ENCODE measurements around the gene SPRED2. TPM values are rescaled to one million over a fixed set of nuclear protein-coding genes. Genes with fewer than 3 reads are reported as not detected.
"Not testable (repeated sequence)": the region's sequence is repeated elsewhere in the genome, so short reads cannot be mapped to it uniquely, and the experiment has no call there.

The SPRED2 gene
- total RNA-seq, 4 donors from 2014 or later = 8.1 to 15.1 (median 9.1) TPM

DNA sequence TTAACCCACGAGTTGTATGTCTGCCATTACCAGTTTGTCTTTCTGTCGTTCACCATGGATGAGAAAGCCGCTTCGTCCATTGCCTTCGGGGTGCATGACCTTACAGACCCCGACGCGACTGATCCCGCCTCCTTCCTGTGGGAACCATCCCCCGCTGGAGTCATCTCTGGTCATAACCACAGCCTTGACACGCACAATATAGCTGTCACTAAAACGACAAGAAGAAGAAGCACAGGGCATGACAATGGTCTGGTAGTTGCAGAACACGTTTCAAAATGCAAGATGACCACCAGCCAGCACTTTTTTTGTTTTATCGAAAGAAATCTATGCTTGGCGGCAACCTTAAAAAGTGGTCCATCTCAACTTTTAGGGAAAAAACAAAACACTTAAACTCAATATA, 87.7 kb downstream of the SPRED2 start:
- intact Hi-C loops (cut with DNase I) = no loop called here
- H3K27me3 ChIP-seq = no peaks in the 10 kb centered on the region
- TF ChIP-seq POLR2A (IDR thresholded peaks at IDR 0.05) = no peak
- no peak for DNase-seq
- peaks cover 1 to 21% (median 3%) of the 10 kb centered on the region in 3 donors for H3K4me1 ChIP-seq
- WGBS, 2 donors = 76 to 84% methylated on average over 15 of the region's 15 CpGs
- no peak overlapping the region for H3K4me3 ChIP-seq
- no peaks in the 10 kb centered on the region for H3K36me3 ChIP-seq
- no peak overlapping the region for H3K27ac ChIP-seq
- no peaks in the 10 kb centered on the region for H3K9me3 ChIP-seq

DNA sequence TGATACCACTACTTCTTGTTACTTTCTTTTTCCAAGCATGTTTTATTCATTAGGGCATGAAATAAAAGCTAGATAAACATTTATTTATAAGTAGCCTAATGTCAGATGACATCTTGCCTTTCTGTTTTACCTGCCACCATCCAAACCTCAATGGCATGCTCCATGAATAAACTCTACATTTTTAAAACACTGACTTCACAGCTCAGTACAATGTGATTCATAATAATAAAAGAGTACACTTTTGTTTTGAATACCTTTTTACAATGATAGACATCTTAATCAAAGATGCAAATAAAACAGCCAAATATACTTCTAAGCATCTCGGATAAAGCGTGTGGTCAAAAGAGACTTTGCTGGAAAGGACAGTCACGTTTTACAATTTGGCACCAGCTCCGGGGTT, 88.2 kb downstream of the SPRED2 start:
- no peak for TF ChIP-seq POLR2A (IDR thresholded peaks at IDR 0.05)
- TF ChIP-seq, protein P1, sequence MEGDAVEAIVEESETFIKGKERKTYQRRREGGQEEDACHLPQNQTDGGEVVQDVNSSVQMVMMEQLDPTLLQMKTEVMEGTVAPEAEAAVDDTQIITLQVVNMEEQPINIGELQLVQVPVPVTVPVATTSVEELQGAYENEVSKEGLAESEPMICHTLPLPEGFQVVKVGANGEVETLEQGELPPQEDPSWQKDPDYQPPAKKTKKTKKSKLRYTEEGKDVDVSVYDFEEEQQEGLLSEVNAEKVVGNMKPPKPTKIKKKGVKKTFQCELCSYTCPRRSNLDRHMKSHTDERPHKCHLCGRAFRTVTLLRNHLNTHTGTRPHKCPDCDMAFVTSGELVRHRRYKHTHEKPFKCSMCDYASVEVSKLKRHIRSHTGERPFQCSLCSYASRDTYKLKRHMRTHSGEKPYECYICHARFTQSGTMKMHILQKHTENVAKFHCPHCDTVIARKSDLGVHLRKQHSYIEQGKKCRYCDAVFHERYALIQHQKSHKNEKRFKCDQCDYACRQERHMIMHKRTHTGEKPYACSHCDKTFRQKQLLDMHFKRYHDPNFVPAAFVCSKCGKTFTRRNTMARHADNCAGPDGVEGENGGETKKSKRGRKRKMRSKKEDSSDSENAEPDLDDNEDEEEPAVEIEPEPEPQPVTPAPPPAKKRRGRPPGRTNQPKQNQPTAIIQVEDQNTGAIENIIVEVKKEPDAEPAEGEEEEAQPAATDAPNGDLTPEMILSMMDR (IDR thresholded peaks at IDR 0.05) = no peak
- 80 to 90% methylated on average over 4 of the region's 4 CpGs for WGBS, 2 donors
- intact Hi-C loops (cut with DNase I) = no loop called here

DNA sequence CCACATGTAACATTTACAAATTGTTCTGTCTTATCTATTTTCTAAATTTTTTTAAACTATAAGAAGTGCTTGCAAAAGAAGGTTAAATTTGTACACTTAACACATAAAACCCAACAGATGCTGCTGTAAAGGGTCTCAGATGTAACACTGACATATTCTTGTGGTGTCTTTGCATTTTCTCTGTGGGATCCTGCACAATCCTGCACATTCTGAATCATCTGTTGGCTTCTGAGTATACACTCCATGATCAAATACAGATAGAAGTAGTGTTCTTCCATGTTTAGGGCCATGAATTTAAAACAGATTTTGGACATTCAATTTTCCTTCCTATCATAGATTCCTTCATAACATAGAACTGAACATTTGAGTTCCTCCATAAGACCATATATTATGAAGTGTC, 89.0 kb downstream of the SPRED2 start:
- no peak overlapping the region for H3K4me3 ChIP-seq
- H3K27ac ChIP-seq = no peak overlapping the region
- peaks cover 0 to 12% (median 0%) of the 10 kb centered on the region in 3 donors for H3K4me1 ChIP-seq
- TF ChIP-seq, protein P1 (IDR thresholded peaks at IDR 0.05) = no peak
- TF ChIP-seq POLR2A (IDR thresholded peaks at IDR 0.05) = no peak
- no peaks in the 10 kb centered on the region for H3K9me3 ChIP-seq
- no peaks in the 10 kb centered on the region for H3K36me3 ChIP-seq
- intact Hi-C loops (cut with DNase I) = no loop called here
- H3K27me3 ChIP-seq = no peaks in the 10 kb centered on the region
- no peak for DNase-seq

More for the DNA sequence above, 88.2 kb downstream of the SPRED2 start:
- Histone ChIP-seq H3K4me1 (peaks cover 0 to 16% (median 0%) of the 10 kb centered on the region in 3 donors), H3K4me3 (no peak overlapping the region), H3K36me3 (no peaks in the 10 kb centered on the region), H3K9me3 (no peaks in the 10 kb centered on the region), H3K27ac (no peak overlapping the region), H3K27me3 (no peaks in the 10 kb centered on the region)
- DNase-seq = no peak

DNA sequence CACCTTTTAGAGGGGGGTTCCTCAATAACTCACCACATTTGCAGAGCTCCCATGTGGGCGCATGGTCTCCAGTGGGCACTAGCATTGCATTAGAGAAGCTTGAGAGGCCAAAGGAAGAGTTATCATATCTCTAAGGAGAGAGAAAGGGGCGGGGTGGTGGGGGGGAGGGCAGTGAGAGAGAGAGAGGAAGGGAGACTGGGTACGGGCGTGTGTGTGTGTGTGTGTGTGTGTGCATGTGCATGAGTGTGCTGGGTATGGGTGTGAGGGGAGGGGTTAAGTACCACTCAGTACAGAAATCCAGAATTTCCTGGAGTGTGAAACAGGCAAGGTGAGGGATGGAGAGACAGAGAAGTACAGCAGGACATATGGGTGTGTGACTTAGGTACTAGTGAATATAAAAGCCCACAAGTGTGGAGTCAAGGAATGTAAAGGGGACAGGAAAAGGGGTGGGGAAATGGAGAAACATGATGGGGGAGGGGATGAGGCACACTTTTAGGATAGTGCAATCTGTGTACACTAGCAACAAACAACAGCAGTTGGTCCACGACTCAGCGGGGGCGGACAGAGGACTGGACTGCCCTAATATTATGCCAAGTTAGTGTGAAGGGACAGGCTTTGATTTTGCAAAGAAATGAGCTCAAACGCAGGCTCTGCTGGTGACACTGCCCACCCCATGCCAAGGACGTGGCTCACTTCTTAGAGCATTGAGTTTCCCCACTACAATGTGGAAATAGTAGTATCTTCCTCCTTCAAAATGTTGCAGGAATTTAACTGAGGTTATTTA, 91.3 kb downstream of the SPRED2 start:
- no peak for TF ChIP-seq POLR2A (IDR thresholded peaks at IDR 0.05)
- TF ChIP-seq, protein P1 (IDR thresholded peaks at IDR 0.05) = no peak
- H3K9me3 ChIP-seq = no peaks in the 10 kb centered on the region
- no peak overlapping the region for H3K27ac ChIP-seq
- no peak overlapping the region for H3K4me3 ChIP-seq
- H3K27me3 ChIP-seq = no peaks in the 10 kb centered on the region
- peaks cover 0 to 10% (median 0%) of the 10 kb centered on the region in 3 donors for H3K4me1 ChIP-seq
- no peak for DNase-seq
- H3K36me3 ChIP-seq = no peaks in the 10 kb centered on the region
- intact Hi-C loops (cut with DNase I) = no loop called here
- WGBS, 2 donors = 78 to 85% methylated on average over 6 to 9 of the region's 9 CpGs

DNA sequence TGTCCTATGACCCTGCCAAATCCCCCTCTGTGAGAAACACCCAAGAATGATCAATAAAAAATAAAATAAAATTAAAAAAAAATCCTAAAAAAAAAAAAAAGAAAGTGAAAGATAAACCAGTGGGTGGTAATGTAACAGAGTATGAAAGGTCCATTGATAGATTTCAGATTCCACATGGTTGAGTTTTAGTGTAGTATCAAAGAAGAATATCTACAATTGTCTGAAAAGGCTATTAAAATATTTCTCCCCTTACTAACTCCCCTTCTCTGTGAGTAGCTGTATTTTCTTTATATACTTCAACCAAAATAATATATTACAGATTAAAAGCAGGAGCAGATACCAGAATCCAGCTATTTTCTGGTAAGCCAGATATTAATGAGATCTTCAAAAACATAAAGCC, 92.8 kb downstream of the SPRED2 start:
- no peak overlapping the region for H3K27ac ChIP-seq
- no peak for DNase-seq
- H3K9me3 ChIP-seq = no peaks in the 10 kb centered on the region
- H3K4me3 ChIP-seq = no peak overlapping the region
- intact Hi-C loops (cut with DNase I) = no loop called here
- TF ChIP-seq POLR2A (IDR thresholded peaks at IDR 0.05) = no peak
- TF ChIP-seq, protein P1 (IDR thresholded peaks at IDR 0.05) = no peak
- peaks cover 0 to 3% (median 0%) of the 10 kb centered on the region in 3 donors for H3K36me3 ChIP-seq
- no peaks in the 10 kb centered on the region for H3K27me3 ChIP-seq
- no peaks in the 10 kb centered on the region for H3K4me1 ChIP-seq

DNA sequence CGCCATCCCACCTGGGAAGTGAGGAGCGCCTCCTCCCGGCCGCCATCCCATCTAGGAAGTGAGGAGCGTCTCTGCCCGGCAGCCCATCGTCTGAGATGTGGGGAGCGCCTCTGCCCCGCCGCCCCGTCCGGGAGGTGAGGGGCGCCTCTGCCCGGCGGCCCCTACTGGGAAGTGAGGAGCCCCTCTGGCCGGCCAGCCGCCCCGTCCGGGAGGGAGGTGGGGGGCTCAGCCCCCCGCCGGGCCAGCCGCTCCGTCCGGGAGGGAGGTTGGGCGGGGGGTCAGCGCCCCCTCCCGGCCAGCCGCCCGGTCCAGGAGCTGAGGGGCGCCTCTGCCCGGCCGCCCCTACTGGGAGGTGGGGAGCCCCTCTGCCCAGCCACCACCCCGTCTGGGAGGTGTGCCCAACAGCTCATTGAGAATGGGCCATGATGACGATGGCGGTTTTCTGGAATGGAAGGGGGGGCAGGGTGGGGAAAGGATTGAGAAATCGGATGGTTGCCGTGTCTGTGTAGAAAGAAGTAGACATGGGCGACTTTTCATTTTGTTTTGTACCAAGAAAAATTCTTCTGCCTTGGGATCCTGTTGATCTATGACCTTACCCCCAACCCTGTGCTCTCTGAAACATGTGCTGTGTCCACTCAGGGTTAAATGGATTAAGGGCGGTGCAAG, 93.4 kb downstream of the SPRED2 start:
- 84% methylated on average over 4 of the region's 39 CpGs; no CpG with 5 or more reads in 1 of the 2 donors for WGBS, 2 donors
- peaks cover 0 to 10% (median 0%) of the 10 kb centered on the region in 3 donors for H3K36me3 ChIP-seq
- DNase-seq; H3K9me3 ChIP-seq; H3K27me3 ChIP-seq; intact Hi-C loops (cut with DNase I); H3K4me3 ChIP-seq; H3K27ac ChIP-seq; H3K4me1 ChIP-seq: not testable (repeated sequence)

DNA sequence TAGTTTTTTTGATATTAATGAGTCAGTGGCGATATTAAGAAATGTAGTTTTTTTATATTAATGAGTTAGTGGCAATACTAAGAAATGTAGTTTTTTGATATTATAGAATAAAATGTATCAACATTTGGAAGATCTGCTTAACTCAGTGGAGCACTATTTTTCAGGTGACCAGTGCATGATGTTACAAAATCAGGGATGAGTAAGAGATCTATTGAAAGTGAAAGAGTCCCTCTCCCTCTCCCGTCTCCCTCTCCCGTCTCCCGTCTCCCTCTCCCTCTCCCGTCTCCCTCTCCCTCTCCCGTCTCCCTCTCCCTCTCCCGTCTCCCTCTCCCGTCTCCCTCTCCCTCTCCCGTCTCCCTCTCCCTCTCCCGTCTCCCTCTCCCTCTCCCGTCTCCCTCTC, 94.5 kb downstream of the SPRED2 start:
- not testable (repeated sequence) for H3K9me3 ChIP-seq
- WGBS, 2 donors = 88 to 93% methylated on average over 2 to 9 of the region's 11 CpGs

More for the DNA sequence above, 94.5 kb downstream of the SPRED2 start:
- H3K27me3 ChIP-seq; H3K4me3 ChIP-seq; H3K4me1 ChIP-seq; H3K27ac ChIP-seq; intact Hi-C loops (cut with DNase I); DNase-seq: not testable (repeated sequence)
- peaks cover 0 to 18% (median 0%) of the 10 kb centered on the region in 3 donors for H3K36me3 ChIP-seq

All from esophagus squamous epithelium (tissue), 5 donors.